ENCODE results near the gene SESTD1.

GRCh38 chr2:179302149-179302548 is 37.5 kb upstream of the SESTD1 start:
- TF ChIP-seq GATA3 (IDR thresholded peaks at IDR 0.05; ENCODE audit: low read depth, low read length) (no peak), GATA2 (IDR thresholded peaks at IDR 0.05; ENCODE audit: low read depth, low read length) (no peak)
